ENCODE measurements around the gene EMILIN3. TPM values are rescaled to one million over a fixed set of nuclear protein-coding genes. Genes with fewer than 3 reads are reported as not detected.

EMILIN3 gene
- total and polyA plus RNA-seq, 2 experiments from 2014 or later: not detected

DNA sequence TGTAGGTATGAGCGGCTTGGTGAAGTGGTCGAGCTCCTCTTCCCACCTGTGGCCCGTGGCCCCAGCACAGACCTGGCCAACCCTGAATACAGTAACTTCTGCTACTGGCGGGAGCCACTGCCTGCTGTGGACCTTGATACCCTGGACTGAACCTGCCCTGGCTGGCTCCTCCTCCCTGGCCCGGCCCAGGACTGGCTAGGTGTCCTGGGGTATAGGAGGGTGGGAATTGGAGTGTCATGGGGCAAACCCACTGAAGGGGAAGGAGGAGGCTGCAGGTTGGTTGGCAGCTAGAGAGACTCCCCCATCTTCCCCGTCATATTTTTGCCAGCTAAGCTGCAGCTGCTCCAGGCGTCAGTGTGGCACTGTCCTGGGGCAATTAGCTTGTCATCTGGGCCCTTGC, 7.9 kb downstream of the EMILIN3 start:
- WGBS, 2 experiments (ENCODE audit: low coverage in 1 of 2, low lambda C conversion rate in 2 of 2, missing lambda C conversion rate in 2 of 2): 93 to 94% methylated on average over 7 of the region's 7 CpGs
- DNase-seq: no peak
- Histone ChIP-seq H3K36me3 (ENCODE audit: low read depth) (no peaks in the 10 kb centered on the region), H3K4me1 (ENCODE audit: insufficient read depth) (no peaks in the 10 kb centered on the region), H3K4me3 (no peak overlapping the region), H3K79me2 (ENCODE audit: insufficient read depth) (no peaks in the 10 kb centered on the region), H3K9ac (no peak overlapping the region), H3F3A (ENCODE audit: insufficient read depth) (no peaks in the 10 kb centered on the region), H3K9me2 (ENCODE audit: insufficient read depth) (no peaks in the 10 kb centered on the region), H3K27ac (no peak overlapping the region), H2AFZ (no peak overlapping the region), H4K20me1 (ENCODE audit: insufficient read depth) (no peaks in the 10 kb centered on the region), H3K27me3 (replicated peaks; ENCODE audit: insufficient read depth) (no peaks in the 10 kb centered on the region), H3K9me3 (ENCODE audit: low read depth) (no peaks in the 10 kb centered on the region), H3K4me2 (ENCODE audit: unreplicated experiment) (no peak overlapping the region)
- TF ChIP-seq EZH2phosphoT487 (IDR thresholded peaks at IDR 0.05; ENCODE audit: insufficient read depth, low read depth): no peak
- in situ Hi-C loops (cut with MboI): no loop called here

DNA sequence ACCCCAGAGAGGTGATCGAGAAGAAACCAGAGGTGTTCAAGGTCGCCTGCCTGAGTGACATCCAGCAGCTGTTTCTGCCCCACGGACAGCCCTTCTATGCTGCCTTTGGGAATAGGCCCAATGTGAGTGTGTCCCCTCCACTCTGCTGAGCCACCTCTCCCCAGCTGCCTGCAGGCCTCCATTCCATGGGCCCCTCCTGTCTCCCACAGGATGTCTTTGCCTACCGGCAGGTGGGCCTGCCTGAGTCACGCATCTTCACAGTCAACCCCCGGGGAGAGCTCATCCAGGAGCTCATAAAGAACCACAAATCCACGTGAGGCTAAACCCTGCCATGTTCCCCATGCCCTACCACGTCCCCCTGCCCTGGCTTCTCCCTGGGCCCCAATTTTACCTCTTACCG, 8.4 kb downstream of the EMILIN3 start:
- Histone ChIP-seq H3K9ac (no peak overlapping the region), H2AFZ (no peak overlapping the region), H3K4me1 (ENCODE audit: insufficient read depth) (no peaks in the 10 kb centered on the region), H3F3A (ENCODE audit: insufficient read depth) (no peaks in the 10 kb centered on the region), H3K27me3 (replicated peaks; ENCODE audit: insufficient read depth) (no peaks in the 10 kb centered on the region), H3K9me2 (ENCODE audit: insufficient read depth) (no peaks in the 10 kb centered on the region), H3K27ac (no peak overlapping the region), H3K79me2 (ENCODE audit: insufficient read depth) (no peaks in the 10 kb centered on the region), H3K36me3 (ENCODE audit: low read depth) (no peaks in the 10 kb centered on the region), H4K20me1 (ENCODE audit: insufficient read depth) (no peaks in the 10 kb centered on the region), H3K4me3 (no peak overlapping the region), H3K4me2 (ENCODE audit: unreplicated experiment) (no peak overlapping the region), H3K9me3 (ENCODE audit: low read depth) (no peaks in the 10 kb centered on the region)
- no peak for DNase-seq
- TF ChIP-seq EZH2 (IDR thresholded peaks at IDR 0.05; ENCODE audit: insufficient read depth, poor library complexity, severe bottlenecking): no peak
- TF ChIP-seq EZH2phosphoT487 (IDR thresholded peaks at IDR 0.05; ENCODE audit: insufficient read depth, low read depth): no peak
- in situ Hi-C loops (cut with MboI): no loop called here
- WGBS, 2 experiments (ENCODE audit: low coverage in 1 of 2, low lambda C conversion rate in 2 of 2, missing lambda C conversion rate in 2 of 2): 92% methylated on average over 9 of the region's 9 CpGs

DNA sequence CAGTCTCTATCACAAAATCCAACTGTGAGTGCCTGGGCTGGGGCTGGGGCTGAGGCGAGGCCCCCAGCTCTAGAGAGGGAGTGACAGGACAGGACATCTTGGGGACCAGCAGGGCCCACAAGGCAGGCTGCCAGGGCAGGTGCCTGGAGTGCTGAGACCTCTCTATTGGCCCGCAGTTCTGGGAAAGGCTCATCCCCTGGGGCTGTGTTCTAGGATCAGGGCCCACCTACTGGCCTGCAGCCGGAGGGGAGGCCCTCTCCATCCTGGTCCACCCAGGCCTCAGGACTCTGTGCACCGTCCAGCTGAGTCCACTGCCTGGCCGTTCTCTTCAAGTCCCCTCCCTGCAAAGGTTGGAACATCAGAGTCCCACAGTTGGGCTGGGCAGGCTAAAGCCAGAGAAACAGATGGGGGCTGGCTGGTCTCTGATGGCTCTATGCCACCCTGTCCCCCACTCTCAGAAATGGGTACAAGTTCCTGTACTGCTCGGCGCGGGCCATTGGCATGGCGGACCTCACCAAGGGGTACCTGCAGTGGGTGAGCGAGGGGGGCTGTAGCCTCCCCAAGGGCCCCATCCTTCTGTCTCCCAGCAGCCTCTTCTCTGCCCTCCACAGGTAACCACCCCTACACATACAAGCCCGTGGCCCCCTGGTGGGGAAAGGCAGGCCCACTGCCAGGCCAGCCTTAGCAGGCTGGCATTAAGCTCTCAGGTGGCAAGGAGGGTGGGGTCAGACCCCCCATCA, 9.0 kb downstream of the EMILIN3 start:
- H3K79me2 ChIP-seq (ENCODE audit: insufficient read depth): no peaks in the 10 kb centered on the region
- in situ Hi-C loops (cut with MboI): no loop called here
- no peaks in the 10 kb centered on the region for H3K9me2 ChIP-seq (ENCODE audit: insufficient read depth)
- H3K4me3 ChIP-seq: no peak overlapping the region
- H3K36me3 ChIP-seq (ENCODE audit: low read depth): no peaks in the 10 kb centered on the region
- no peaks in the 10 kb centered on the region for H3K27me3 ChIP-seq (replicated peaks; ENCODE audit: insufficient read depth)
- 83 to 84% methylated on average over 10 to 11 of the region's 11 CpGs for WGBS, 2 experiments (ENCODE audit: low coverage in 1 of 2, low lambda C conversion rate in 2 of 2, missing lambda C conversion rate in 2 of 2)
- no peak for DNase-seq
- H4K20me1 ChIP-seq (ENCODE audit: insufficient read depth): no peaks in the 10 kb centered on the region
- no peak overlapping the region for H3K27ac ChIP-seq
- TF ChIP-seq EZH2 (IDR thresholded peaks at IDR 0.05; ENCODE audit: insufficient read depth, poor library complexity, severe bottlenecking) (no peak), EZH2phosphoT487 (IDR thresholded peaks at IDR 0.05; ENCODE audit: insufficient read depth, low read depth) (no peak)
- no peaks in the 10 kb centered on the region for H3F3A ChIP-seq (ENCODE audit: insufficient read depth)
- H3K9me3 ChIP-seq (ENCODE audit: low read depth): no peaks in the 10 kb centered on the region
- no peak overlapping the region for H2AFZ ChIP-seq
- H3K4me1 ChIP-seq (ENCODE audit: insufficient read depth): no peaks in the 10 kb centered on the region
- H3K9ac ChIP-seq: no peak overlapping the region
- H3K4me2 ChIP-seq (ENCODE audit: unreplicated experiment): no peak overlapping the region

DNA sequence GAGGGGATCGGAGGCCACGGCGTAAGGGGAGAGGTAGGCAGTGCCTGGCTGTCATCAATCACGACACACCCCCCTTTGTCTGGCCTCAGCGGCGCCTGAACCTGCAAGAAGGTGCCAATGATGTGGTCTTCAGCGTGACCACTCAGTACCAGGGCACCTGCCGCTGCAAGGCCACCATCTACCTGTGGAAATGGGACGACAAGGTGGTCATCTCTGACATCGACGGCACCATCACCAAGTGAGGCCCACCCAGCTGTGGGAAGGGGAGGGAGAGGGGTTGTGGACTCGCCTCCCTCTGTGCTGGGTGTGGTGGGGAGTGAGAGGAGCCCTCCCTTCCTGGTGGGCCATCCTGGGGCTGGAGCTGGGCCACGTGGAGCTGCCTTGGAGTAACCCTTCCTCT, 9.7 kb downstream of the EMILIN3 start:
- no peak for DNase-seq
- H3K79me2 ChIP-seq (ENCODE audit: insufficient read depth): no peaks in the 10 kb centered on the region

More for the DNA sequence above, 9.7 kb downstream of the EMILIN3 start:
- no peaks in the 10 kb centered on the region for H3K9me3 ChIP-seq (ENCODE audit: low read depth)
- H3K36me3 ChIP-seq (ENCODE audit: low read depth): no peaks in the 10 kb centered on the region
- H3K27ac ChIP-seq: no peak overlapping the region
- no peaks in the 10 kb centered on the region for H4K20me1 ChIP-seq (ENCODE audit: insufficient read depth)
- in situ Hi-C loops (cut with MboI): no loop called here
- H3K4me1 ChIP-seq (ENCODE audit: insufficient read depth): no peaks in the 10 kb centered on the region
- WGBS, 2 experiments (ENCODE audit: low coverage in 1 of 2, low lambda C conversion rate in 2 of 2, missing lambda C conversion rate in 2 of 2): 74 to 77% methylated on average over 13 of the region's 13 CpGs
- no peaks in the 10 kb centered on the region for H3K9me2 ChIP-seq (ENCODE audit: insufficient read depth)
- H3K4me2 ChIP-seq (ENCODE audit: unreplicated experiment): no peak overlapping the region
- TF ChIP-seq EZH2 (IDR thresholded peaks at IDR 0.05; ENCODE audit: insufficient read depth, poor library complexity, severe bottlenecking) (no peak), EZH2phosphoT487 (IDR thresholded peaks at IDR 0.05; ENCODE audit: insufficient read depth, low read depth) (no peak)
- H2AFZ ChIP-seq: no peak overlapping the region
- no peaks in the 10 kb centered on the region for H3K27me3 ChIP-seq (replicated peaks; ENCODE audit: insufficient read depth)
- no peak overlapping the region for H3K4me3 ChIP-seq
- H3F3A ChIP-seq (ENCODE audit: insufficient read depth): no peaks in the 10 kb centered on the region
- no peak overlapping the region for H3K9ac ChIP-seq
